Subcutaneous abdominal adipose tissue (tissue), 5 donors: ENCODE measurements around the gene ZNF521.

Source experiments
- H3K27ac ChIP-seq: one replicate; pipeline ENCODE4 v1.7.0; 2013; ENCODE audit warnings: low read depth, mild to moderate bottlenecking, inconsistent platforms, low read length, moderate library complexity
- H3K27me3 ChIP-seq, 5 donors: one replicate each; pipeline ENCODE4 v1.7.0; 2013; ENCODE audit warnings: low read length in 5 of 5, inconsistent platforms in 1 of 5; ENCODE audit not compliant: control insufficient read depth in 5 of 5, insufficient read depth in 4 of 5
- H3K36me3 ChIP-seq, 5 donors: one replicate each; pipeline ENCODE4 v1.7.0; 2013; ENCODE audit warnings: low read length in 5 of 5; ENCODE audit not compliant: control insufficient read depth in 5 of 5, insufficient read depth in 5 of 5
- H3K4me1 ChIP-seq, 5 donors: one replicate each; pipeline ENCODE4 v1.7.0; 2013; ENCODE audit warnings: low read length in 5 of 5, mild to moderate bottlenecking in 3 of 5, moderate library complexity in 1 of 5; ENCODE audit not compliant: control insufficient read depth in 5 of 5, insufficient read depth in 5 of 5
- H3K4me3 ChIP-seq, 5 donors: one replicate each; pipeline ENCODE4 v1.7.0; 2013; ENCODE audit warnings: low read length in 5 of 5, low read depth in 1 of 5
- H3K9ac ChIP-seq, 5 donors: one replicate each; pipeline ENCODE4 v1.7.0; 2013; ENCODE audit warnings: low read length in 5 of 5, mild to moderate bottlenecking in 4 of 5, moderate library complexity in 3 of 5
- H3K9me3 ChIP-seq, 5 donors: one replicate each; pipeline ENCODE4 v1.7.0; 2013; ENCODE audit warnings: low read length in 5 of 5; ENCODE audit not compliant: control insufficient read depth in 5 of 5
- donor health status: healthy.
- donor health status: healthy.
- donor health status: healthy.
- donor health status: healthy.
- donor health status: healthy.

The ZNF521 gene

GRCh38 chr18:25077038-25077943 is 274.7 kb downstream of the ZNF521 start:
- Histone ChIP-seq H3K4me1 (no peaks in the 10 kb centered on the region), H3K27me3 (no peaks in the 10 kb centered on the region), H3K36me3 (peaks cover 0 to 14% (median 9%) of the 10 kb centered on the region in 5 donors), H3K4me3 (no peak overlapping the region), H3K9ac (no peak overlapping the region), H3K27ac (no peak overlapping the region), H3K9me3 (no peaks in the 10 kb centered on the region)

DNA sequence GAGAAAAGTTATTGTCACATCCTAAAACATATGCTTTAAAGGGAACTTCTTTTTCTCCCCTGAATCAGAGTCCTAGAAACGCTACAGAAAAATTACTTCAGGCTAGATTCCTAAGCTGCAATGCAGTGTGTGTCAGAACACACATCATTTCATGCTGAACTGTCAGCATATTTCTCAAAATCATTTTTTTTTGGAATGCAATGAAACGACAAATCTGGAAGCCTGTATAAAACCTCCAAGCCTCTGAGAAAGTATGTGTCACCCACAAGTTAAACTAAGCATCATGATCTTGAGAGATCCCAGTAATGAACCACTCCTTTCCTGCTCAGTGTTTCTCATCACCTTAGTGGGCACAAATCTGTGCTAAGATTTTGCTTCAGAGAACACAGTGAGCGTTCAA is 276.2 kb downstream of the ZNF521 start:
- Histone ChIP-seq H3K4me3 (no peak overlapping the region), H3K9ac (no peak overlapping the region), H3K27me3 (no peaks in the 10 kb centered on the region), H3K27ac (no peak overlapping the region), H3K36me3 (peaks cover 0 to 14% (median 9%) of the 10 kb centered on the region in 5 donors), H3K4me1 (no peaks in the 10 kb centered on the region), H3K9me3 (no peaks in the 10 kb centered on the region)

- Histone ChIP-seq H3K36me3 (peaks cover 0 to 9% (median 8%) of the 10 kb centered on the region in 5 donors), H3K9me3 (no peaks in the 10 kb centered on the region), H3K4me1 (no peaks in the 10 kb centered on the region), H3K27me3 (no peaks in the 10 kb centered on the region), H3K9ac (no peak overlapping the region), H3K27ac (no peak overlapping the region), H3K4me3 (no peak overlapping the region)
Observed at GRCh38 chr18:25075331-25075730, 276.6 kb downstream of the ZNF521 start.

DNA sequence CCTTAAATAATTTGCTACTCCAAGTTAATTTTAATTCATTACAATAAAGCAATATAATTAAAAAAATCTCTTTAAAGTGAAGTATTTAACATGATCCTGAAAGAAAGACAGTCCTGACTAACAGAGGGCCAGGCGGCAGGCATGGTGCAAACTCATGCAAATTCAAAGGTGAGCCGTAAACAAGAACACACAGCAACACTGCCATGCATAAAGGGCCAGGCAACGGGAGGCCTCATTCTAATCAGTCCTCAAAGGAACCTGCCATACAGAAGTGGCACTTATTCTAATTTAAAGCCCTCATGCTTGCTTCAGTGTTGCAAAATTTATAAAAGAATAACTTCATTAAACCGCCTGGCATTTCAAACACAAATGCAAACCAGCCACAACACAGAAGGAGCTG is 277.0 kb downstream of the ZNF521 start:
- no peak overlapping the region for H3K4me3 ChIP-seq
- peaks cover 0 to 9% (median 7%) of the 10 kb centered on the region in 5 donors for H3K36me3 ChIP-seq
- H3K9ac ChIP-seq = no peak overlapping the region
- no peaks in the 10 kb centered on the region for H3K9me3 ChIP-seq
- no peaks in the 10 kb centered on the region for H3K4me1 ChIP-seq
- H3K27me3 ChIP-seq = no peaks in the 10 kb centered on the region
- no peak overlapping the region for H3K27ac ChIP-seq

DNA sequence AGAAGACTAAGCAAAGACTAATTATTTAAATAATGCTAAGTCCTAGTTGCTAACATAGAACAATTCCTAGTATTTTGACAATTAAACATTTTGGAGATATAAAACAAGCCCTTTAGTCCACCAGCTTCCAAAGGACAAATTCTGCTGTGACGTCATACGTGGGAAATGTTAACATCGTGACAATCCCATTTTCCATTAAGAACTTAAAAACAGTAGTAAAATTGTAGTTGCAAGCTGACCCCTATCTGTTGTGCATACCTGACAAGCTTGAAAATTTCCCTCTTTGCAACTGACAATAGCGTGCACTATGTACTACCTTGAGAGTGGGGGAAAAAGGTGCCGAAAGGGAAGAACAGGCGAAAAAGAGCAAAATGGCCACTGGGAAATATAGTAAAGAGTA is 279.8 kb downstream of the ZNF521 start:
- Histone ChIP-seq H3K36me3 (peaks cover 0 to 2% (median 0%) of the 10 kb centered on the region in 5 donors), H3K9me3 (no peaks in the 10 kb centered on the region), H3K4me1 (peaks cover 0 to 4% (median 0%) of the 10 kb centered on the region in 5 donors), H3K9ac (no peak overlapping the region), H3K27me3 (no peaks in the 10 kb centered on the region), H3K4me3 (no peak overlapping the region), H3K27ac (no peak overlapping the region)

- no peak overlapping the region for H3K27ac ChIP-seq
- H3K27me3 ChIP-seq = no peaks in the 10 kb centered on the region
- H3K4me3 ChIP-seq = no peak overlapping the region
- H3K9ac ChIP-seq = no peak overlapping the region
- H3K9me3 ChIP-seq = no peaks in the 10 kb centered on the region
- H3K36me3 ChIP-seq = peaks cover 0 to 3% (median 0%) of the 10 kb centered on the region in 5 donors
- peaks cover 0 to 4% (median 0%) of the 10 kb centered on the region in 5 donors for H3K4me1 ChIP-seq
Observed at GRCh38 chr18:25067275-25068025, 284.5 kb downstream of the ZNF521 start.

- H3K27me3 ChIP-seq = no peaks in the 10 kb centered on the region
- peaks cover 0 to 4% (median 0%) of the 10 kb centered on the region in 5 donors for H3K4me1 ChIP-seq
- H3K4me3 ChIP-seq = no peak overlapping the region
- H3K9me3 ChIP-seq = no peaks in the 10 kb centered on the region
- peaks cover 0 to 4% (median 0%) of the 10 kb centered on the region in 5 donors for H3K36me3 ChIP-seq
- H3K9ac ChIP-seq = no peak overlapping the region
- H3K27ac ChIP-seq = no peak overlapping the region
Observed at GRCh38 chr18:25066516-25066915, 285.4 kb downstream of the ZNF521 start.

DNA sequence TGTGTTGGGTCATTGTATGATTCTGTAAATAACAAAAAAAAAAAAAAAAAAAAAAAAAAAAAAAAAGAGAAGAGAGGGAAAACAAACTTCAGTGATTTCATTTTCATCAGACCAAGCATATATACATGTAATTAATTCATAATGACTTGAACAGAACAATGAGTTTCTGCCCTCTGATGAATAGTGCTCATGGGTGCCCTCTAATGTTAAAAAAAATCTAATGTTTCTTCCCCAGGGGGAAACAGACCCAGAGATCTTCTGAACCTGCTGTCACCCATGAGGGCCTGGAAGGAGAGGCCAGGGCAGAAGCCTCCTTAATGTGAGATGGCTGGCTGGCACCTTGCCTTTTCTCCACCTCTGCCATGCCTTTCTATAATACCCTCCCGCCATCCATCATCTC is 289.2 kb downstream of the ZNF521 start:
- peaks cover 0 to 7% (median 4%) of the 10 kb centered on the region in 5 donors for H3K36me3 ChIP-seq
- H3K4me3 ChIP-seq = no peak overlapping the region
- H3K9ac ChIP-seq = no peak overlapping the region
- no peaks in the 10 kb centered on the region for H3K27me3 ChIP-seq
- peaks cover 0 to 3% (median 0%) of the 10 kb centered on the region in 5 donors for H3K4me1 ChIP-seq
- no peaks in the 10 kb centered on the region for H3K9me3 ChIP-seq
- no peak overlapping the region for H3K27ac ChIP-seq

- no peaks in the 10 kb centered on the region for H3K9me3 ChIP-seq
- H3K36me3 ChIP-seq = peaks cover 0 to 7% (median 4%) of the 10 kb centered on the region in 5 donors
- no peak overlapping the region for H3K9ac ChIP-seq
- peaks cover 0 to 16% (median 0%) of the 10 kb centered on the region in 5 donors for H3K4me1 ChIP-seq
- no peaks in the 10 kb centered on the region for H3K27me3 ChIP-seq
- H3K27ac ChIP-seq = no peak overlapping the region
- no peak overlapping the region for H3K4me3 ChIP-seq
Observed at GRCh38 chr18:25061395-25061794, 290.6 kb downstream of the ZNF521 start.

GRCh38 chr18:25058521-25058920 is 293.4 kb downstream of the ZNF521 start:
- Histone ChIP-seq H3K4me1 (peaks cover 0 to 16% (median 0%) of the 10 kb centered on the region in 5 donors), H3K4me3 (no peak overlapping the region), H3K27ac (no peak overlapping the region), H3K9me3 (no peaks in the 10 kb centered on the region), H3K36me3 (peaks cover 0 to 4% (median 4%) of the 10 kb centered on the region in 5 donors), H3K27me3 (no peaks in the 10 kb centered on the region), H3K9ac (no peak overlapping the region)
